Neural progenitor cell (in vitro differentiated cells): ENCODE results near the gene FBP1. TPM values are rescaled to one million over a fixed set of nuclear protein-coding genes. Genes with fewer than 3 reads are reported as not detected.

Experiments
- DNase-seq: peaks from one replicate; pipeline ENCODE4 v3.0.0-alpha.2; 2016; ENCODE audit warnings: low spot score
- H2AFZ ChIP-seq: fragments of 200-600 bp; sonication (generic); replicated peaks from 2 replicates; pipeline ENCODE4 v1.6.1; 2016; ENCODE audit warnings: antibody characterized with exemption
- H3F3A ChIP-seq: fragments of 200-600 bp; sonication (generic); 2 replicates; pipeline ENCODE4 v1.6.1; 2016; ENCODE audit warnings: antibody characterized with exemption, low read depth
- H3K27ac ChIP-seq: fragments of 200-600 bp; sonication (generic); 2 replicates; pipeline ENCODE4 v1.5.1; 2016; ENCODE audit warnings: mild to moderate bottlenecking
- H3K27me3 ChIP-seq: fragments of 200-600 bp; sonication (generic); 2 replicates; pipeline ENCODE4 v1.6.1; 2016; ENCODE audit warnings: mild to moderate bottlenecking, moderate library complexity
- H3K36me3 ChIP-seq: fragments of 200-600 bp; sonication (generic); 2 replicates; pipeline ENCODE4 v1.5.1; 2016
- H3K4me1 ChIP-seq: fragments of 200-600 bp; sonication (generic); 2 replicates; pipeline ENCODE4 v1.6.1; 2016; ENCODE audit warnings: mixed run types
- H3K4me2 ChIP-seq: fragments of 200-600 bp; sonication (generic); 2 replicates; pipeline ENCODE4 v1.6.1; 2016
- H3K4me3 ChIP-seq: fragments of 200-600 bp; sonication (generic); 2 replicates; pipeline ENCODE4 v1.5.1; 2016
- H3K79me2 ChIP-seq: fragments of 200-600 bp; sonication (generic); 2 replicates; pipeline ENCODE4 v1.6.1; 2016; ENCODE audit warnings: low read depth
- H3K9ac ChIP-seq: fragments of 200-600 bp; sonication (generic); 2 replicates; pipeline ENCODE4 v1.6.1; 2016
- H3K9me3 ChIP-seq: fragments of 200-600 bp; sonication (generic); 2 replicates; pipeline ENCODE4 v1.5.1; 2016; ENCODE audit warnings: low read depth
- H4K20me1 ChIP-seq: fragments of 200-600 bp; sonication (generic); 2 replicates; pipeline ENCODE4 v1.6.1; 2016; ENCODE audit warnings: low read depth
- H3K27ac Mint-ChIP-seq: 3 replicates; pipeline ENCODE4 v1.8.0; 2021; ENCODE audit warnings: mixed read lengths
- H3K27me3 Mint-ChIP-seq: 2 replicates; pipeline ENCODE4 v1.8.0; 2022; ENCODE audit warnings: low read depth, mild to moderate bottlenecking, inconsistent platforms, moderate library complexity, mixed read lengths; ENCODE audit not compliant: insufficient read depth
- H3K36me3 Mint-ChIP-seq: 3 replicates; pipeline ENCODE4 v1.8.0; 2021; ENCODE audit warnings: mixed read lengths
- H3K4me1 Mint-ChIP-seq: 3 replicates; pipeline ENCODE4 v1.8.0; 2021; ENCODE audit warnings: mixed read lengths
- H3K4me3 Mint-ChIP-seq: 3 replicates; pipeline ENCODE4 v1.8.0; 2021; ENCODE audit warnings: mild to moderate bottlenecking, moderate library complexity, mixed read lengths
- H3K9me3 Mint-ChIP-seq: 3 replicates; pipeline ENCODE4 v1.8.0; 2020; ENCODE audit warnings: mixed read lengths
- EZH2 ChIP-seq: fragments of 200-600 bp; sonication (generic); IDR thresholded peaks from 2 replicates; pipeline ENCODE4 v1.6.1; 2017; ENCODE audit warnings: antibody characterized with exemption, mild to moderate bottlenecking, moderate library complexity
- EZH2phosphoT487 ChIP-seq: fragments of 200-600 bp; sonication (generic); IDR thresholded peaks from 2 replicates; pipeline ENCODE4 v1.6.1; 2017; ENCODE audit warnings: antibody characterized with exemption
- total RNA-seq: library from RNA; depleted of rRNA; stranded (reverse); fragments of >200 nt; gene quantifications from 2 replicates; pipeline ENCODE4 v1.2.3, GENCODE V29; 2015; ENCODE audit warnings: low replicate concordance
- TF ChIP-seq, protein P1 (sequence below): fragments of 200-600 bp; sonication (generic); IDR thresholded peaks from 2 replicates; pipeline ENCODE4 v1.5.1; 2017; ENCODE audit warnings: antibody characterized with exemption, mild to moderate bottlenecking

Gene FBP1
- total RNA-seq, 1 donor from 2014 or later = not detected

GRCh38 chr9:94680621-94681020 lies 41.3 kb upstream of the FBP1 start:
- TF ChIP-seq EZH2 = no peak
- TF ChIP-seq EZH2phosphoT487 = no peak
- TF ChIP-seq, protein P1, sequence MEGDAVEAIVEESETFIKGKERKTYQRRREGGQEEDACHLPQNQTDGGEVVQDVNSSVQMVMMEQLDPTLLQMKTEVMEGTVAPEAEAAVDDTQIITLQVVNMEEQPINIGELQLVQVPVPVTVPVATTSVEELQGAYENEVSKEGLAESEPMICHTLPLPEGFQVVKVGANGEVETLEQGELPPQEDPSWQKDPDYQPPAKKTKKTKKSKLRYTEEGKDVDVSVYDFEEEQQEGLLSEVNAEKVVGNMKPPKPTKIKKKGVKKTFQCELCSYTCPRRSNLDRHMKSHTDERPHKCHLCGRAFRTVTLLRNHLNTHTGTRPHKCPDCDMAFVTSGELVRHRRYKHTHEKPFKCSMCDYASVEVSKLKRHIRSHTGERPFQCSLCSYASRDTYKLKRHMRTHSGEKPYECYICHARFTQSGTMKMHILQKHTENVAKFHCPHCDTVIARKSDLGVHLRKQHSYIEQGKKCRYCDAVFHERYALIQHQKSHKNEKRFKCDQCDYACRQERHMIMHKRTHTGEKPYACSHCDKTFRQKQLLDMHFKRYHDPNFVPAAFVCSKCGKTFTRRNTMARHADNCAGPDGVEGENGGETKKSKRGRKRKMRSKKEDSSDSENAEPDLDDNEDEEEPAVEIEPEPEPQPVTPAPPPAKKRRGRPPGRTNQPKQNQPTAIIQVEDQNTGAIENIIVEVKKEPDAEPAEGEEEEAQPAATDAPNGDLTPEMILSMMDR = no peak
- no peak overlapping the region for H3K4me3 ChIP-seq
- H3F3A ChIP-seq = no peaks in the 10 kb centered on the region
- Mint-ChIP-seq H3K27ac (no peak overlapping the region), H3K27me3 (peaks cover 13% of the 10 kb centered on the region), H3K4me1 (peaks cover 3% of the 10 kb centered on the region), H3K9me3 (no peaks in the 10 kb centered on the region), H3K4me3 (no peak overlapping the region), H3K36me3 (no peaks in the 10 kb centered on the region)
- no peaks in the 10 kb centered on the region for H3K4me1 ChIP-seq
- H3K27me3 ChIP-seq = no peaks in the 10 kb centered on the region
- no peaks in the 10 kb centered on the region for H4K20me1 ChIP-seq
- peak overlapping the region; percentile 78 for H2AFZ ChIP-seq
- H3K4me2 ChIP-seq = no peak overlapping the region
- H3K79me2 ChIP-seq = no peaks in the 10 kb centered on the region
- no peak overlapping the region for H3K27ac ChIP-seq
- no peaks in the 10 kb centered on the region for H3K36me3 ChIP-seq
- DNase-seq = no peak
- H3K9ac ChIP-seq = no peak overlapping the region
- no peaks in the 10 kb centered on the region for H3K9me3 ChIP-seq

DNA sequence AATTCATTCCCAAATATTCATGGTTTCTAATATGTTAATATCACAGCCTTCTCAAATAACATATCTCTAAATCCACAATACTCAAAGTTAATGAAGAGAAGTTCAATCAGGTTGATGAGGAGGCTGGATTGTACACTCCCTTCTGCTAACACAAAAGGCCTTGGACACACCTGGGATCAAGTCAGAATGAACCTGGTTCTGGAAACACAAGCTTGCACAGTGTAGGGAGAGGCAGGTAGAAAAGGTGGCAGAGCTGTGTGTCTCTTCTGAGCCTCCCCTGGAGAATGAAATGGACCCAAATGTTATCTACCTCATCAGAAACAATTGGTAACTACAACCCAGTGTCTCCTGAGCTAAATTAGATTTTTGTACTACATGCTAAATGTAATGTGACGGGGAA lies 40.7 kb upstream of the FBP1 start:
- TF ChIP-seq EZH2phosphoT487 (no peak), EZH2 (no peak)
- TF ChIP-seq, protein P1 = no peak
- Histone ChIP-seq H3K4me1 (no peaks in the 10 kb centered on the region), H3K9ac (no peak overlapping the region), H4K20me1 (no peaks in the 10 kb centered on the region), H2AFZ (no peak overlapping the region), H3K4me2 (no peak overlapping the region), H3K79me2 (no peaks in the 10 kb centered on the region), H3K36me3 (no peaks in the 10 kb centered on the region), H3K27me3 (no peaks in the 10 kb centered on the region), H3F3A (no peaks in the 10 kb centered on the region), H3K9me3 (no peaks in the 10 kb centered on the region), H3K27ac (no peak overlapping the region), H3K4me3 (no peak overlapping the region)
- Mint-ChIP-seq H3K4me3 (no peak overlapping the region), H3K9me3 (no peaks in the 10 kb centered on the region), H3K36me3 (no peaks in the 10 kb centered on the region), H3K27ac (no peak overlapping the region), H3K4me1 (peaks cover 3% of the 10 kb centered on the region), H3K27me3 (peaks cover 13% of the 10 kb centered on the region)
- DNase-seq = no peak

- H3K4me3 Mint-ChIP-seq = no peak overlapping the region
- H2AFZ ChIP-seq = no peak overlapping the region
- no peak overlapping the region for H3K9ac ChIP-seq
- H3K4me1 ChIP-seq = no peaks in the 10 kb centered on the region
- H3K27me3 ChIP-seq = no peaks in the 10 kb centered on the region
- peaks cover 17% of the 10 kb centered on the region for H3K27me3 Mint-ChIP-seq
- H3K4me2 ChIP-seq = no peak overlapping the region
- H3K79me2 ChIP-seq = no peaks in the 10 kb centered on the region
- no peaks in the 10 kb centered on the region for H3K9me3 Mint-ChIP-seq
- no peaks in the 10 kb centered on the region for H4K20me1 ChIP-seq
- no peak overlapping the region for H3K4me3 ChIP-seq
- H3K27ac Mint-ChIP-seq = no peak overlapping the region
- H3K4me1 Mint-ChIP-seq = peaks cover 3% of the 10 kb centered on the region
- H3K9me3 ChIP-seq = no peaks in the 10 kb centered on the region
- TF ChIP-seq, protein P1 = no peak
- TF ChIP-seq EZH2 (no peak), EZH2phosphoT487 (no peak)
- DNase-seq = no peak
- H3K36me3 ChIP-seq = no peaks in the 10 kb centered on the region
- no peaks in the 10 kb centered on the region for H3K36me3 Mint-ChIP-seq
- H3K27ac ChIP-seq = no peak overlapping the region
- H3F3A ChIP-seq = no peaks in the 10 kb centered on the region
These were observed 40.3 kb upstream of the FBP1 start for GRCh38 chr9:94679587-94679986.
